ENCODE results near the gene PTMA. TPM values are rescaled to one million over a fixed set of nuclear protein-coding genes. Genes with fewer than 3 reads are reported as not detected.

The PTMA gene
- total and polyA plus RNA-seq, 8 donors = 677 to 2,328 (median 1,958) TPM

- H3K36me3 ChIP-seq = no peaks in the 10 kb centered on the region
- ATAC-seq (no peak), DNase-seq (no peak)
- H3K27ac ChIP-seq = no peak overlapping the region
- TF ChIP-seq CTCF (IDR thresholded peaks at IDR 0.05) = no peak
- no peaks in the 10 kb centered on the region for H3K4me1 ChIP-seq
- H3K27me3 ChIP-seq = no peaks in the 10 kb centered on the region
- no peaks in the 10 kb centered on the region for H3K9me3 ChIP-seq
- intact Hi-C loops (cut with DNase I) = no loop called here
- H3K4me3 ChIP-seq = no peak overlapping the region
Measured at GRCh38 chr2:231720987-231721966, 13.0 kb downstream of the PTMA start.

- DNase-seq (no peak), ATAC-seq (no peak)
- Histone ChIP-seq H3K4me3 (no peak overlapping the region), H3K4me1 (no peaks in the 10 kb centered on the region), H3K27me3 (no peaks in the 10 kb centered on the region), H3K27ac (no peak overlapping the region), H3K9me3 (no peaks in the 10 kb centered on the region), H3K36me3 (no peaks in the 10 kb centered on the region)
- intact Hi-C loops (cut with DNase I) = no loop called here
- no peak for TF ChIP-seq CTCF (IDR thresholded peaks at IDR 0.05)
Measured at GRCh38 chr2:231722721-231723307, 14.5 kb downstream of the PTMA start.

- Histone ChIP-seq H3K4me1 (no peaks in the 10 kb centered on the region), H3K27me3 (no peaks in the 10 kb centered on the region), H3K27ac (no peak overlapping the region), H3K36me3 (no peaks in the 10 kb centered on the region), H3K9me3 (no peaks in the 10 kb centered on the region), H3K4me3 (no peak overlapping the region)
- ATAC-seq = no peak
- no peak for TF ChIP-seq CTCF (IDR thresholded peaks at IDR 0.05)
- no peak for DNase-seq
- intact Hi-C loops (cut with DNase I) = no loop called here
Measured at GRCh38 chr2:231725476-231725875, 17.2 kb downstream of the PTMA start.

- Histone ChIP-seq H3K4me3 (no peak overlapping the region), H3K9me3 (no peaks in the 10 kb centered on the region), H3K27ac (no peak overlapping the region), H3K36me3 (peaks cover 0 to 2% of the 10 kb centered on the region in 2 donors), H3K4me1 (no peaks in the 10 kb centered on the region), H3K27me3 (no peaks in the 10 kb centered on the region)
- intact Hi-C loops (cut with DNase I) = no loop called here
- no peak for ATAC-seq
- TF ChIP-seq CTCF (IDR thresholded peaks at IDR 0.05) = no peak
- DNase-seq = no peak
Measured at GRCh38 chr2:231726276-231726675, 18.0 kb downstream of the PTMA start.

- Histone ChIP-seq H3K4me1 (no peaks in the 10 kb centered on the region), H3K4me3 (no peak overlapping the region), H3K27me3 (no peaks in the 10 kb centered on the region), H3K9me3 (no peaks in the 10 kb centered on the region), H3K27ac (no peak overlapping the region), H3K36me3 (peaks cover 0 to 16% of the 10 kb centered on the region in 2 donors)
- no peak for TF ChIP-seq CTCF (IDR thresholded peaks at IDR 0.05)
- DNase-seq = no peak
- ATAC-seq = no peak
- intact Hi-C loops (cut with DNase I) = no loop called here
Measured at GRCh38 chr2:231727621-231728020, 19.3 kb downstream of the PTMA start.
